BJ (cell line): ENCODE data around the gene SLC11A1. TPM values are rescaled to one million over a fixed set of nuclear protein-coding genes. Genes with fewer than 3 reads are reported as not detected.
A peak's percentile ranks its signal among the peaks of the same experiment; 100 is the strongest.

Source experiments
- CTCF ChIA-PET: fragments of 350-600 bp; formaldehyde crosslinking; extraction: SDS; loops from one replicate; lab custom pipeline; 2021; ENCODE audit warnings: antibody characterized with exemption, inconsistent platforms; lab: Yijun Ruan, JAX
- POLR2A ChIA-PET: fragments of 300-600 bp; sonication (Branson Sonifier 250); formaldehyde crosslinking; extraction: SDS; loops from one replicate; lab custom pipeline; 2021; ENCODE audit warnings: antibody characterized with exemption; lab: Charles Lee
- DNase-seq: peaks from one replicate; pipeline ENCODE4 v3.0.0-alpha.2; 2011; ENCODE audit warnings: low read depth
- H3K27me3 ChIP-seq: 2 replicates; pipeline ENCODE4 v1.6.0; 2011; ENCODE audit warnings: low read length; ENCODE audit not compliant: control insufficient read depth, insufficient read depth
- H3K36me3 ChIP-seq: 2 replicates; pipeline ENCODE4 v1.5.1; 2011; ENCODE audit warnings: low read length; ENCODE audit not compliant: control insufficient read depth, insufficient read depth
- H3K4me3 ChIP-seq: 2 replicates; pipeline ENCODE4 v1.5.1; 2011; ENCODE audit warnings: low read depth, mild to moderate bottlenecking, control low read depth, low read length
- polyA plus RNA-seq: library from polyadenylated mRNA; depleted of rRNA; stranded (reverse); fragments of >200 nt; gene quantifications from 2 replicates; pipeline ENCODE4 v1.2.3, GENCODE V29; 2011
- TF ChIP-seq, protein P1 (sequence below): IDR thresholded peaks from 2 replicates; pipeline ENCODE4 v1.5.1; 2011; ENCODE audit warnings: low read depth, mild to moderate bottlenecking, control low read depth, inconsistent platforms, low read length, moderate library complexity; ENCODE audit not compliant: insufficient read depth

Gene SLC11A1
- polyA plus RNA-seq, 1 experiment = 0.23 TPM

DNA sequence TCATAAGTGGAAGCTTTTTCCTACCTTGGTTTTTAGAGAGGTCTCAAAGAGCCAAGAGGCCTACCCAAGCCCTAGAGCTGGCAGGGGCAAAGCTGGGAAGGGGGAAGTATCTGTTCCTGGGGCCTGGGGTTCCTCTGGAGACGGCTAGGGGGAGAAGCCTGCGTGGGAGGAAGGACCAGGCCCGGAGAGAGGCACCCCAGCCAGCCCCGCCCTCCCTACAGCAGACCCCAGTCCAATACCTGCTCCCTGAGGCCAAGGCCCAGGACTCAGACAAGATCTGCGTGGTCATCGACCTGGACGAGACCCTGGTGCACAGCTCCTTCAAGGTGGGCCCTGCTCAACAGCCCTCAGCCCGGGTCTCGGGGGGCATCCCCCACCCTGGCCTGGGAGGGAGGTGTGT is 19.8 kb downstream of the SLC11A1 start:
- peaks cover 25% of the 10 kb centered on the region for H3K36me3 ChIP-seq
- no peak for DNase-seq
- no peaks in the 10 kb centered on the region for H3K27me3 ChIP-seq
- CTCF ChIA-PET = interaction anchor here (1.2 to 1.4 kb wide), 2 partner anchors 131 to 257 kb away, joined by 4 read pairs; no protein-coding TSS in a partner anchor
- TF ChIP-seq, protein P1, sequence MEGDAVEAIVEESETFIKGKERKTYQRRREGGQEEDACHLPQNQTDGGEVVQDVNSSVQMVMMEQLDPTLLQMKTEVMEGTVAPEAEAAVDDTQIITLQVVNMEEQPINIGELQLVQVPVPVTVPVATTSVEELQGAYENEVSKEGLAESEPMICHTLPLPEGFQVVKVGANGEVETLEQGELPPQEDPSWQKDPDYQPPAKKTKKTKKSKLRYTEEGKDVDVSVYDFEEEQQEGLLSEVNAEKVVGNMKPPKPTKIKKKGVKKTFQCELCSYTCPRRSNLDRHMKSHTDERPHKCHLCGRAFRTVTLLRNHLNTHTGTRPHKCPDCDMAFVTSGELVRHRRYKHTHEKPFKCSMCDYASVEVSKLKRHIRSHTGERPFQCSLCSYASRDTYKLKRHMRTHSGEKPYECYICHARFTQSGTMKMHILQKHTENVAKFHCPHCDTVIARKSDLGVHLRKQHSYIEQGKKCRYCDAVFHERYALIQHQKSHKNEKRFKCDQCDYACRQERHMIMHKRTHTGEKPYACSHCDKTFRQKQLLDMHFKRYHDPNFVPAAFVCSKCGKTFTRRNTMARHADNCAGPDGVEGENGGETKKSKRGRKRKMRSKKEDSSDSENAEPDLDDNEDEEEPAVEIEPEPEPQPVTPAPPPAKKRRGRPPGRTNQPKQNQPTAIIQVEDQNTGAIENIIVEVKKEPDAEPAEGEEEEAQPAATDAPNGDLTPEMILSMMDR = no peak
- POLR2A ChIA-PET = no interaction called here
- H3K4me3 ChIP-seq = peak overlapping the region; percentile 89

DNA sequence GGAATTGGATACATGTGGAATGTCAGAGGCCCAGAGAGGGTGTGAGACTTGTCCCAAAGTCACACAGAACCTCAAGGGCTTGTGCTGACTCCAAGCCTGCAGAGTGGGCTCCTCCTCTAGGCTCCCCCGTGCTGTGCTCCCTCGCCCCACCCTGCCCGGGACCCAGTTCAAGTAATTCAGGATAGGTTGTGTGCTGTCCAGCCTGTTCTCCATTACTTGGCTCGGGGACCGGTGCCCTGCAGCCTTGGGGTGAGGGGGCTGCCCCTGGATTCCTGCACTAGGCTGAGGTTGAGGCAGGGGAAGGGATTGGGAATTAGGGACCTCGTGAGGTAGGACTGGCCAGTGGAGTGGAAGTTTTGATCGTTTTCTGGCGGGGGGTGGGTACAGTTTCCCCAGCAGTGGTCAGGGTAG is 20.4 kb downstream of the SLC11A1 start:
- CTCF ChIA-PET = interaction anchor here (1.2 to 1.4 kb wide), 3 partner anchors 64 to 256 kb away, joined by 4 read pairs; no protein-coding TSS in a partner anchor
- no peaks in the 10 kb centered on the region for H3K27me3 ChIP-seq

DNA sequence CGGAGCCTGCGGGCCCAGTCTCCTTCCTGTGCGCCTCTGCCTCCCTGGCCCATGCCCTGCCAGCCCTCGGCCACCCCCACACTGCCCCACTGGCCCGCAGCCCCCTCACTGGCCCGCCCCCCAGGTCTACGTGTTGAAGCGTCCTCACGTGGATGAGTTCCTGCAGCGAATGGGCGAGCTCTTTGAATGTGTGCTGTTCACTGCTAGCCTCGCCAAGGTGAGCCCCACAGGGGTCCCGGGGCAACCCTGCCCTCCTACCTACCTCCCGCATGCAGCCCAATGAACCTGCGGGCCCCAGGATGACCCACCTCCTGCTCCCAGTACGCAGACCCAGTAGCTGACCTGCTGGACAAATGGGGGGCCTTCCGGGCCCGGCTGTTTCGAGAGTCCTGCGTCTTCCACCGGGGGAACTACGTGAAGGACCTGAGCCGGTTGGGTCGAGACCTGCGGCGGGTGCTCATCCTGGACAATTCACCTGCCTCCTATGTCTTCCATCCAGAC is 20.9 kb downstream of the SLC11A1 start:
- CTCF ChIA-PET = interaction anchor here (0.6 to 1.2 kb wide), 3 partner anchors 63 to 256 kb away, joined by 3 to 4 read pairs (median 4); no protein-coding TSS in a partner anchor
- Histone ChIP-seq H3K27me3 (no peaks in the 10 kb centered on the region), H3K4me3 (no peak overlapping the region), H3K36me3 (peaks cover 25% of the 10 kb centered on the region)
- DNase-seq = no peak
- POLR2A ChIA-PET = no interaction called here
- TF ChIP-seq, protein P1 = no peak

More for the DNA sequence above, 20.4 kb downstream of the SLC11A1 start:
- TF ChIP-seq, protein P1 = no peak
- Histone ChIP-seq H3K4me3 (no peak overlapping the region), H3K36me3 (peaks cover 25% of the 10 kb centered on the region)
- POLR2A ChIA-PET = no interaction called here
- DNase-seq = no peak

DNA sequence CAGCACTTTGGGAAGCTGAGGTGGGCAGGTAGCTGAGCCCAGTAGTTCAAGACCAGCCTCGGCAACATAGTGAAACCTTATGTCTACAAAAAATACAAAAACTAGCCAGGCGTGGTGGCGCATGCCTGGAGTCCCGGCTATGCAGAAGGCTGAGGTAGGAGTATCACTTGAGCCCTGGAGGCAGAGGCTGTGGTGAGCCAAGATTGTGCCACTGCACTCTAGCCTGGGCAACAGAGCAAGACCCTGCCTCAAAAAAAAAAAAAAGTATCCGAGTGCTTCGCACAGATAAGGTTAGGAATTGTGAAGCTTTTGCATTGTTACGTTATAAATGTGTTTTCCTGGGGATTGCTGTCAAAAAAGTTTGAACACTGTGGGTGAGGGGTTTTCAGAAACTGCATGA is 21.7 kb downstream of the SLC11A1 start:
- ChIA-PET POLR2A (no interaction called here), CTCF (interaction anchor here (0.6 kb wide), 1 partner anchor 198 kb away, joined by 3 read pairs; no protein-coding TSS in a partner anchor)
- H3K36me3 ChIP-seq = peaks cover 25% of the 10 kb centered on the region
- TF ChIP-seq, protein P1 = no peak
- no peak for DNase-seq
- H3K27me3 ChIP-seq = no peaks in the 10 kb centered on the region
- H3K4me3 ChIP-seq = no peak overlapping the region

DNA sequence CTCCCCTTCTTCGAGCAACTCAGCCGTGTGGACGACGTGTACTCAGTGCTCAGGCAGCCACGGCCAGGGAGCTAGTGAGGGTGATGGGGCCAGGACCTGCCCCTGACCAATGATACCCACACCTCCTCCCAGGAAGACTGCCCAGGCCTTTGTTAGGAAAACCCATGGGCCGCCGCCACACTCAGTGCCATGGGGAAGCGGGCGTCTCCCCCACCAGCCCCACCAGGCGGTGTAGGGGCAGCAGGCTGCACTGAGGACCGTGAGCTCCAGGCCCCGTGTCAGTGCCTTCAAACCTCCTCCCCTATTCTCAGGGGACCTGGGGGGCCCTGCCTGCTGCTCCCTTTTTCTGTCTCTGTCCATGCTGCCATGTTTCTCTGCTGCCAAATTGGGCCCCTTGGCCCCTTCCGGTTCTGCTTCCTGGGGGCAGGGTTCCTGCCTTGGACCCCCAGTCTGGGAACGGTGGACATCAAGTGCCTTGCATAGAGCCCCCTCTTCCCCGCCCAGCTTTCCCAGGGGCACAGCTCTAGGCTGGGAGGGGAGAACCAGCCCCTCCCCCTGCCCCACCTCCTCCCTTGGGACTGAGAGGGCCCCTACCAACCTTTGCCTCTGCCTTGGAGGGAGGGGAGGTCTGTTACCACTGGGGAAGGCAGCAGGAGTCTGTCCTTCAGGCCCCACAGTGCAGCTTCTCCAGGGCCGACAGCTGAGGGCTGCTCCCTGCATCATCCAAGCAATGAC is 22.4 kb downstream of the SLC11A1 start:
- no peak for DNase-seq
- TF ChIP-seq, protein P1 = no peak
- CTCF ChIA-PET = interaction anchor here (1.5 to 2.3 kb wide), 2 partner anchors 8 to 19 kb away, joined by 6 to 10 read pairs; no protein-coding TSS in a partner anchor
- peaks cover 25% of the 10 kb centered on the region for H3K36me3 ChIP-seq
- no peak overlapping the region for H3K4me3 ChIP-seq
- POLR2A ChIA-PET = no interaction called here
- no peaks in the 10 kb centered on the region for H3K27me3 ChIP-seq
